ENCODE data around the gene MCL1.

MCL1 gene

GRCh38 chr1:150535511-150536287, 43.7 kb downstream of the MCL1 start:
- no peak for DNase-seq

- DNase-seq = no peak
Measured at GRCh38 chr1:150534002-150534401, 45.4 kb downstream of the MCL1 start.

- no peak for DNase-seq
Measured at GRCh38 chr1:150532860-150533259, 46.5 kb downstream of the MCL1 start.

GRCh38 chr1:150530491-150531159, 48.8 kb downstream of the MCL1 start:
- DNase-seq = no peak

GRCh38 chr1:150529017-150529416, 50.4 kb downstream of the MCL1 start:
- DNase-seq = no peak

- DNase-seq = no peak
Measured at GRCh38 chr1:150528196-150528595, 51.2 kb downstream of the MCL1 start.

- DNase-seq = no peak
Measured at GRCh38 chr1:150525348-150525747, 54.1 kb downstream of the MCL1 start.

Measured in left hindlimb (tissue), 1 donor.